CD14-positive monocyte (primary cell): ENCODE measurements around the gene TNS4. TPM values are rescaled to one million over a fixed set of nuclear protein-coding genes. Genes with fewer than 3 reads are reported as not detected.

Source experiments
- DNase-seq, 3 donors: peaks; one replicate each; pipeline ENCODE4 v3.0.0-alpha.2; 2011 to 2022
- H2AFZ ChIP-seq: 2 replicates; pipeline ENCODE4 v1.6.0; 2012; ENCODE audit warnings: mild to moderate bottlenecking, low read depth, low read length, inconsistent platforms; ENCODE audit not compliant: insufficient read depth, poor library complexity, severe bottlenecking
- H3K27ac ChIP-seq, 2 donors: 1 replicate in 1 of 2; 2 replicates in 1 of 2; pipeline ENCODE4 v1.5.1; 2012 to 2013; ENCODE audit warnings: low read length in 2 of 2, control low read depth in 1 of 2, inconsistent platforms in 1 of 2, low read depth in 1 of 2, mild to moderate bottlenecking in 1 of 2
- H3K27me3 ChIP-seq, 2 donors: one replicate each; pipeline versions ENCODE4 v1.6.0 to v1.6.1; 2011 to 2013; ENCODE audit warnings: low read length in 2 of 2; ENCODE audit not compliant: control insufficient read depth in 2 of 2, insufficient read depth in 2 of 2
- H3K36me3 ChIP-seq, 2 donors: replicated peaks in 1 of 2; 1 replicate in 1 of 2; 2 replicates in 1 of 2; pipeline versions ENCODE4 v1.5.1 to v1.6.1; 2012 to 2013; ENCODE audit warnings: low read length in 2 of 2, control low read depth in 1 of 2, inconsistent platforms in 1 of 2, mild to moderate bottlenecking in 1 of 2; ENCODE audit not compliant: insufficient read depth in 2 of 2, control insufficient read depth in 1 of 2
- H3K4me1 ChIP-seq, 2 donors: 1 replicate in 1 of 2; 2 replicates in 1 of 2; pipeline versions ENCODE4 v1.5.1 to v1.6.1; 2012 to 2013; ENCODE audit warnings: low read length in 2 of 2, control low read depth in 1 of 2, inconsistent platforms in 1 of 2, mild to moderate bottlenecking in 1 of 2, moderate library complexity in 1 of 2; ENCODE audit not compliant: insufficient read depth in 2 of 2, control insufficient read depth in 1 of 2
- H3K4me2 ChIP-seq: replicated peaks from 2 replicates; pipeline ENCODE3; 2012; ENCODE audit warnings: low read length, moderate library complexity, mild to moderate bottlenecking; ENCODE audit not compliant: poor library complexity, severe bottlenecking; ENCODE audit errors: extremely low read depth
- H3K4me3 ChIP-seq, 3 experiments: fragments of 200-600 bp in 1 of 3; sonication (generic) in 1 of 3; replicated peaks in 1 of 3; 1 replicate in 2 of 3; 2 replicates in 1 of 3; pipeline ENCODE4 v1.5.1; 2011 to 2013; ENCODE audit warnings: low read length in 3 of 3, mild to moderate bottlenecking in 3 of 3, control low read depth in 2 of 3, low read depth in 2 of 3, inconsistent platforms in 1 of 3, moderate library complexity in 1 of 3
- H3K79me2 ChIP-seq: 2 replicates; pipeline ENCODE4 v1.6.0; 2012; ENCODE audit warnings: mild to moderate bottlenecking, control low read depth, inconsistent platforms, low read length, moderate library complexity; ENCODE audit not compliant: insufficient read depth
- H3K9ac ChIP-seq: 2 replicates; pipeline ENCODE4 v1.6.0; 2017; ENCODE audit warnings: low read length, mild to moderate bottlenecking; ENCODE audit not compliant: insufficient read depth, poor library complexity, severe bottlenecking
- H3K9me3 ChIP-seq, 2 donors: replicated peaks in 1 of 2; 1 replicate in 1 of 2; 2 replicates in 1 of 2; pipeline versions ENCODE4 v1.5.1 to v1.6.1; 2012 to 2013; ENCODE audit warnings: low read length in 2 of 2, control low read depth in 1 of 2; ENCODE audit not compliant: control insufficient read depth in 1 of 2, insufficient read depth in 1 of 2
- H4K20me1 ChIP-seq: 2 replicates; pipeline ENCODE4 v1.6.0; 2012; ENCODE audit warnings: mild to moderate bottlenecking, low read length, control low read depth, moderate library complexity; ENCODE audit not compliant: insufficient read depth
- H3K27ac Mint-ChIP-seq, 7 donors: one replicate each; pipeline ENCODE4 v1.8.0; 2020; ENCODE audit warnings: mild to moderate bottlenecking in 7 of 7, mixed read lengths in 7 of 7, moderate library complexity in 6 of 7, inconsistent platforms in 2 of 7
- H3K27me3 Mint-ChIP-seq, 3 donors: one replicate each; pipeline ENCODE4 v1.8.0; 2021 to 2022; ENCODE audit warnings: low read depth in 3 of 3, mild to moderate bottlenecking in 3 of 3, mixed read lengths in 3 of 3, moderate library complexity in 3 of 3, inconsistent platforms in 1 of 3
- H3K36me3 Mint-ChIP-seq, 2 donors: one replicate each; pipeline ENCODE4 v1.8.0; 2020; ENCODE audit warnings: mixed read lengths in 2 of 2, inconsistent platforms in 1 of 2, mild to moderate bottlenecking in 1 of 2
- H3K4me1 Mint-ChIP-seq: one replicate; pipeline ENCODE4 v1.8.0; 2020; ENCODE audit warnings: mild to moderate bottlenecking, mixed read lengths
- H3K4me3 Mint-ChIP-seq, 2 donors: one replicate each; pipeline ENCODE4 v1.8.0; 2020; ENCODE audit warnings: mild to moderate bottlenecking in 2 of 2, mixed read lengths in 2 of 2, moderate library complexity in 1 of 2
- H3K9me3 Mint-ChIP-seq, 7 donors: one replicate each; pipeline ENCODE4 v1.8.0; 2020 to 2022; ENCODE audit warnings: mixed read lengths in 7 of 7, mild to moderate bottlenecking in 6 of 7, moderate library complexity in 6 of 7, inconsistent platforms in 2 of 7
- CTCF ChIP-seq: fragments of 200-600 bp; IDR thresholded peaks from one replicate; pipeline ENCODE4 v1.8.0; 2022; ENCODE audit warnings: antibody characterized with exemption, mild to moderate bottlenecking
- WGBS: methylation state at CpG from one replicate; pipeline ENCODE4 v1.1.5; 2013; ENCODE audit warnings: missing lambda C conversion rate; ENCODE audit not compliant: insufficient coverage; 5-methylcytosine and 5-hydroxymethylcytosine counted together
- intact Hi-C, 2 donors: fragments of 100-400 bp; cut with micrococcal nuclease; formaldehyde crosslinking; loops; one replicate each; pipeline versions ENCODE4 v1.15.0 to v1.15.1; 2023
- polyA plus RNA-seq, 3 donors: library from polyadenylated mRNA; depleted of rRNA in 1 of 3; unstranded in 2 of 3; stranded (reverse) in 1 of 3; fragments of 300-500 nt in 2 of 3; fragments of >200 nt in 1 of 3; fragmentation: Illumina TruSeq in 2 of 3; gene quantifications; 1 replicate in 2 of 3; 2 replicates in 1 of 3; pipeline ENCODE4 v1.2.3, GENCODE V29; 2012 to 2021

The TNS4 gene
- polyA plus RNA-seq, 3 donors = not detected

- Mint-ChIP-seq H3K4me3 (no peak overlapping the region), H3K36me3 (no peaks in the 10 kb centered on the region), H3K9me3 (peaks cover 0 to 5% (median 0%) of the 10 kb centered on the region in 7 donors), H3K27ac (no peak overlapping the region), H3K4me1 (peaks cover 9% of the 10 kb centered on the region), H3K27me3 (peaks cover 39 to 67% (median 61%) of the 10 kb centered on the region in 3 donors)
- intact Hi-C loops = no loop called here
- no peaks in the 10 kb centered on the region for H4K20me1 ChIP-seq
- H3K9ac ChIP-seq = no peak overlapping the region
- H3K4me1 ChIP-seq = peaks cover 0 to under 1% of the 10 kb centered on the region in 2 donors
- no peaks in the 10 kb centered on the region for H3K9me3 ChIP-seq
- no peaks in the 10 kb centered on the region for H3K36me3 ChIP-seq
- no peak for DNase-seq
- no peak overlapping the region for H3K4me2 ChIP-seq
- TF ChIP-seq CTCF = no peak
- H3K27ac ChIP-seq = no peak overlapping the region
- no peak overlapping the region for H2AFZ ChIP-seq
- no CpG with 5 or more reads among the region's 2 CpGs for WGBS
- H3K4me3 ChIP-seq = no peak overlapping the region
- peaks cover 21 to 28% of the 10 kb centered on the region in 2 donors for H3K27me3 ChIP-seq
- H3K79me2 ChIP-seq = no peaks in the 10 kb centered on the region
Measured at GRCh38 chr17:40511136-40511535, 9.7 kb upstream of the TNS4 start.

DNA sequence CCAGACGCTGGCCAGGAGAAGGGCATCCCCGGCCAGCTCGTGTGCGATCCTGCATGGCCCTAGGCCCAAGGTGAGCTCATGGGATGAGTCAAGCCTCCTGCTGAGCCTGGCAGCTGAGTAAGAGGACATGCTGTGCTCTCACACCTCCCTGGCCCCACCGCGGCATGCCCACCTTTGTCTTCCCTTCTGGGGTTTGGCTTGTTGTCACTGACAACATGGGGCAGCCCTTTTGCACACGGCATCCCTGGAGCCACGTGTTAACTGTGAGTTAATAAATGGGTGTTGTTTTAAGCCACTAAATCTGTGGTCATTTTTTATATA is 8.9 kb upstream of the TNS4 start:
- H2AFZ ChIP-seq = no peak overlapping the region
- peaks cover 0 to 3% (median 0%) of the 10 kb centered on the region in 7 donors for H3K9me3 Mint-ChIP-seq
- H3K36me3 ChIP-seq = no peaks in the 10 kb centered on the region
- no peak overlapping the region for H3K4me2 ChIP-seq
- no peak overlapping the region for H3K27ac ChIP-seq
- H3K27me3 ChIP-seq = peaks cover 18 to 23% of the 10 kb centered on the region in 2 donors
- H3K27me3 Mint-ChIP-seq = peaks cover 35 to 62% (median 57%) of the 10 kb centered on the region in 3 donors
- H3K9me3 ChIP-seq = no peaks in the 10 kb centered on the region
- no peaks in the 10 kb centered on the region for H3K79me2 ChIP-seq
- no peak overlapping the region for H3K4me3 ChIP-seq
- no peaks in the 10 kb centered on the region for H4K20me1 ChIP-seq
- H3K4me1 ChIP-seq = no peaks in the 10 kb centered on the region
- no peak overlapping the region for H3K4me3 Mint-ChIP-seq
- no peak for TF ChIP-seq CTCF
- intact Hi-C loops = no loop called here
- H3K36me3 Mint-ChIP-seq = no peaks in the 10 kb centered on the region
- no peak for DNase-seq
- H3K27ac Mint-ChIP-seq = no peak overlapping the region
- WGBS = 98% methylated on average over 4 of the region's 8 CpGs
- peaks cover 2% of the 10 kb centered on the region for H3K4me1 Mint-ChIP-seq
- no peak overlapping the region for H3K9ac ChIP-seq
